ENCODE measurements around the gene RAB9A.

RAB9A gene

GRCh38 chrX:13652287-13652793, 36.6 kb upstream of the RAB9A start:
- 0 out of 2 replicates have a peak, but pooled peaks have one; percentile 41 for TF ChIP-seq ISL1 (CRISPR knock-in tag; IDR thresholded peaks at IDR 0.05)
- no peak for TF ChIP-seq ARNTL (CRISPR knock-in tag; IDR thresholded peaks at IDR 0.05; ENCODE audit: borderline replicate concordance, low read depth)
- ATAC-seq, result peak; percentile 29

- no peak for TF ChIP-seq ZFP3 (CRISPR knock-in tag; IDR thresholded peaks at IDR 0.05)
- TF ChIP-seq GLIS3 (CRISPR knock-in tag; IDR thresholded peaks at IDR 0.05), result no peak
- TF ChIP-seq ZNF70 (CRISPR knock-in tag; IDR thresholded peaks at IDR 0.05), result no peak
- TF ChIP-seq RARB (CRISPR knock-in tag; IDR thresholded peaks at IDR 0.05), result no peak
- no peak for TF ChIP-seq ARNTL (CRISPR knock-in tag; IDR thresholded peaks at IDR 0.05; ENCODE audit: borderline replicate concordance, low read depth)
- TF ChIP-seq, protein P1, sequence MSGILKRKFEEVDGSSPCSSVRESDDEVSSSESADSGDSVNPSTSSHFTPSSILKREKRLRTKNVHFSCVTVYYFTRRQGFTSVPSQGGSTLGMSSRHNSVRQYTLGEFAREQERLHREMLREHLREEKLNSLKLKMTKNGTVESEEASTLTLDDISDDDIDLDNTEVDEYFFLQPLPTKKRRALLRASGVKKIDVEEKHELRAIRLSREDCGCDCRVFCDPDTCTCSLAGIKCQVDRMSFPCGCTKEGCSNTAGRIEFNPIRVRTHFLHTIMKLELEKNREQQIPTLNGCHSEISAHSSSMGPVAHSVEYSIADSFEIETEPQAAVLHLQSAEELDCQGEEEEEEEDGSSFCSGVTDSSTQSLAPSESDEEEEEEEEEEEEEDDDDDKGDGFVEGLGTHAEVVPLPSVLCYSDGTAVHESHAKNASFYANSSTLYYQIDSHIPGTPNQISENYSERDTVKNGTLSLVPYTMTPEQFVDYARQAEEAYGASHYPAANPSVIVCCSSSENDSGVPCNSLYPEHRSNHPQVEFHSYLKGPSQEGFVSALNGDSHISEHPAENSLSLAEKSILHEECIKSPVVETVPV (CRISPR knock-in tag; IDR thresholded peaks at IDR 0.05), result no peak
- TF ChIP-seq CREB5 (CRISPR knock-in tag; IDR thresholded peaks at IDR 0.05; ENCODE audit: low read depth), result no peak
- no peak for TF ChIP-seq CSDC2 (CRISPR knock-in tag; IDR thresholded peaks at IDR 0.05)
- TF ChIP-seq TCF4 (CRISPR knock-in tag; IDR thresholded peaks at IDR 0.05; ENCODE audit: borderline replicate concordance), result no peak
- peak; percentile 98 for ATAC-seq
Observed at GRCh38 chrX:13652850-13653693, 35.9 kb upstream of the RAB9A start, which contains the start of gene TCEANC. TSS of gene TCEANC (plus strand) at chrX:13653141. CDS start at chrX:13662509, 9,368 bp downstream.

- no peak for ATAC-seq
- no peak for TF ChIP-seq POU6F1 (CRISPR knock-in tag; IDR thresholded peaks at IDR 0.05; ENCODE audit: borderline replicate concordance, low read depth)
- no peak for TF ChIP-seq PPARA (CRISPR knock-in tag; IDR thresholded peaks at IDR 0.05; ENCODE audit: borderline replicate concordance)
- TF ChIP-seq ISL1 (CRISPR knock-in tag; IDR thresholded peaks at IDR 0.05), result no peak
- TF ChIP-seq, protein P1 (CRISPR knock-in tag; IDR thresholded peaks at IDR 0.05), result no peak
- no peak for TF ChIP-seq SNAI2 (CRISPR knock-in tag; IDR thresholded peaks at IDR 0.05)
- TF ChIP-seq CREB5 (CRISPR knock-in tag; IDR thresholded peaks at IDR 0.05; ENCODE audit: low read depth), result no peak
- TF ChIP-seq CSDC2 (CRISPR knock-in tag; IDR thresholded peaks at IDR 0.05), result no peak
- no peak for TF ChIP-seq OSR1 (CRISPR knock-in tag; IDR thresholded peaks at IDR 0.05)
- no peak for TF ChIP-seq TCF4 (CRISPR knock-in tag; IDR thresholded peaks at IDR 0.05; ENCODE audit: borderline replicate concordance)
Observed at GRCh38 chrX:13654116-13654515, 34.8 kb upstream of the RAB9A start.

DNA sequence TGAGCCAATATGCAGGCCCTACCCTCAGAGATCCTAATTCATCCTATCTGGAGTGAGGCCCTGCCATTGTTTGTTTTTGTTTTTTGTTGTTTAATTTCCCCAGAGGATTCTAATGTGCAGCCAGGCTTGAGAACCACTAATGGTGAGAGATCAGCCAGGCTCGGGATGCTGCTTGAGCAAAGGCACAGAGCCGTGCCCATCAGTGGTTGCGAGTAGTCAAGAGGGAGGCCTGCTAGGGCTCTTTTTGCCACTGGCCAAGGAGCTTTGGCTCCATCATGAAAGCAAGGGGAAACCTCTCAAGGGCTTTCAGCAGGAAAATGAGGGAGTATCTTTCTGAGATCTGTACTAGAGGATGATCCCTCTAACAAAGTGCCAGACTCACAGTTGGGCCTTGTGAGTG, 33.3 kb upstream of the RAB9A start:
- ATAC-seq, result no peak
- TF ChIP-seq CREB5 (CRISPR knock-in tag; IDR thresholded peaks at IDR 0.05; ENCODE audit: low read depth), result no peak
- TF ChIP-seq, protein P1 (CRISPR knock-in tag; IDR thresholded peaks at IDR 0.05), result no peak
- no peak for TF ChIP-seq SNAI2 (CRISPR knock-in tag; IDR thresholded peaks at IDR 0.05)
- TF ChIP-seq, protein P2, sequence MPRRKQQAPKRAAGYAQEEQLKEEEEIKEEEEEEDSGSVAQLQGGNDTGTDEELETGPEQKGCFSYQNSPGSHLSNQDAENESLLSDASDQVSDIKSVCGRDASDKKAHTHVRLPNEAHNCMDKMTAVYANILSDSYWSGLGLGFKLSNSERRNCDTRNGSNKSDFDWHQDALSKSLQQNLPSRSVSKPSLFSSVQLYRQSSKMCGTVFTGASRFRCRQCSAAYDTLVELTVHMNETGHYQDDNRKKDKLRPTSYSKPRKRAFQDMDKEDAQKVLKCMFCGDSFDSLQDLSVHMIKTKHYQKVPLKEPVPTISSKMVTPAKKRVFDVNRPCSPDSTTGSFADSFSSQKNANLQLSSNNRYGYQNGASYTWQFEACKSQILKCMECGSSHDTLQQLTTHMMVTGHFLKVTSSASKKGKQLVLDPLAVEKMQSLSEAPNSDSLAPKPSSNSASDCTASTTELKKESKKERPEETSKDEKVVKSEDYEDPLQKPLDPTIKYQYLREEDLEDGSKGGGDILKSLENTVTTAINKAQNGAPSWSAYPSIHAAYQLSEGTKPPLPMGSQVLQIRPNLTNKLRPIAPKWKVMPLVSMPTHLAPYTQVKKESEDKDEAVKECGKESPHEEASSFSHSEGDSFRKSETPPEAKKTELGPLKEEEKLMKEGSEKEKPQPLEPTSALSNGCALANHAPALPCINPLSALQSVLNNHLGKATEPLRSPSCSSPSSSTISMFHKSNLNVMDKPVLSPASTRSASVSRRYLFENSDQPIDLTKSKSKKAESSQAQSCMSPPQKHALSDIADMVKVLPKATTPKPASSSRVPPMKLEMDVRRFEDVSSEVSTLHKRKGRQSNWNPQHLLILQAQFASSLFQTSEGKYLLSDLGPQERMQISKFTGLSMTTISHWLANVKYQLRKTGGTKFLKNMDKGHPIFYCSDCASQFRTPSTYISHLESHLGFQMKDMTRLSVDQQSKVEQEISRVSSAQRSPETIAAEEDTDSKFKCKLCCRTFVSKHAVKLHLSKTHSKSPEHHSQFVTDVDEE (CRISPR knock-in tag; IDR thresholded peaks at IDR 0.05), result no peak
- no peak for TF ChIP-seq TOX (CRISPR knock-in tag; IDR thresholded peaks at IDR 0.05; ENCODE audit: borderline replicate concordance)
- TF ChIP-seq PPARA (CRISPR knock-in tag; IDR thresholded peaks at IDR 0.05; ENCODE audit: borderline replicate concordance), result no peak
- no peak for TF ChIP-seq CSDC2 (CRISPR knock-in tag; IDR thresholded peaks at IDR 0.05)
- no peak for TF ChIP-seq ZFP30 (CRISPR knock-in tag; IDR thresholded peaks at IDR 0.05)
- TF ChIP-seq TCF4 (CRISPR knock-in tag; IDR thresholded peaks at IDR 0.05; ENCODE audit: borderline replicate concordance), result no peak

All from SK-N-SH treated with all-trans-retinoic acid at 6 μM for 48 hours (cell line).